HFFc6 (cell line): ENCODE measurements around the gene SHC2. TPM values are rescaled to one million over a fixed set of nuclear protein-coding genes. Genes with fewer than 3 reads are reported as not detected.

Experiments used
- DNase-seq: peaks from one replicate; pipeline ENCODE4 v3.0.0-alpha.2; 2018
- H3K27ac Mint-ChIP-seq: 2 replicates; pipeline ENCODE4 v1.8.0; 2020; ENCODE audit warnings: mild to moderate bottlenecking, mixed read lengths
- H3K27me3 Mint-ChIP-seq: 2 replicates; pipeline ENCODE4 v1.8.0; 2021; ENCODE audit warnings: mild to moderate bottlenecking, moderate library complexity, mixed read lengths; ENCODE audit not compliant: insufficient read depth
- H3K36me3 Mint-ChIP-seq: 2 replicates; pipeline ENCODE4 v1.8.0; 2021; ENCODE audit warnings: low read depth, mixed read lengths
- H3K4me1 Mint-ChIP-seq: 2 replicates; pipeline ENCODE4 v1.8.0; 2020; ENCODE audit warnings: low read depth, mixed read lengths
- H3K4me3 Mint-ChIP-seq: 2 replicates; pipeline ENCODE4 v1.8.0; 2020; ENCODE audit warnings: mild to moderate bottlenecking, moderate library complexity, mixed read lengths
- H3K9me3 Mint-ChIP-seq: 2 replicates; pipeline ENCODE4 v1.8.0; 2020; ENCODE audit warnings: mild to moderate bottlenecking, mixed read lengths
- total RNA-seq, 6 experiments: library from RNA; stranded (reverse); fragmentation: NEBNext Ultra II Directional; extraction: Animal tissue kit (Norgen Biotek cat#: 25700); gene quantifications; 2 replicates in 1 of 6; 3 replicates in 5 of 6; pipeline ENCODE4 v1.2.3, GENCODE V29; 2021
- TF ChIP-seq, protein P1 (sequence below): fragments of 200-600 bp; sonication (generic); IDR thresholded peaks from 2 replicates; pipeline ENCODE4 v1.5.0; 2021; ENCODE audit warnings: antibody characterized with exemption, mild to moderate bottlenecking

SHC2 gene
- total RNA-seq, 6 experiments from 2014 or later: not detected

DNA sequence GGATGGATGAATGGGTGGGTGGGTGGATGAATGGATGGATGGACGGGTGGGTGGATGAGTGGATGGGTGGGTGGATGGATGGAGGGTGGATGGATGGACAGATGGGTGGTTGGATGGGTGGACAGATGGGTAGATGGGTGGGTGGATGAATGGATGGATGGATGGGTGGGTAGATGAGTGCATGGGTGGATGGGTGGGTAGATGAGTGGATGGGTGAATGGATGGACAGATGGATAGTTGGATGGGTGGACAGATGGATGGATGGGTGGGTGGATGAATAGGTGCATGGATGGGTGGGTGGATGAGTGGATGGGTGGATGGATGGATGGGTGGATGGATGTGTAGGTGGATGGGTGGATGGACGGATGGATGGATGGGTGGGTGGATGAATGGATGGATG, 17.8 kb downstream of the SHC2 start:
- Mint-ChIP-seq H3K9me3 (peaks cover 21% of the 10 kb centered on the region), H3K4me3 (no peak overlapping the region), H3K36me3 (no peaks in the 10 kb centered on the region), H3K27me3 (peaks cover 2% of the 10 kb centered on the region; the same call in 1 of the 2 replicates), H3K4me1 (no peaks in the 10 kb centered on the region), H3K27ac (no peak overlapping the region)
- DNase-seq: no peak
- TF ChIP-seq, protein P1, sequence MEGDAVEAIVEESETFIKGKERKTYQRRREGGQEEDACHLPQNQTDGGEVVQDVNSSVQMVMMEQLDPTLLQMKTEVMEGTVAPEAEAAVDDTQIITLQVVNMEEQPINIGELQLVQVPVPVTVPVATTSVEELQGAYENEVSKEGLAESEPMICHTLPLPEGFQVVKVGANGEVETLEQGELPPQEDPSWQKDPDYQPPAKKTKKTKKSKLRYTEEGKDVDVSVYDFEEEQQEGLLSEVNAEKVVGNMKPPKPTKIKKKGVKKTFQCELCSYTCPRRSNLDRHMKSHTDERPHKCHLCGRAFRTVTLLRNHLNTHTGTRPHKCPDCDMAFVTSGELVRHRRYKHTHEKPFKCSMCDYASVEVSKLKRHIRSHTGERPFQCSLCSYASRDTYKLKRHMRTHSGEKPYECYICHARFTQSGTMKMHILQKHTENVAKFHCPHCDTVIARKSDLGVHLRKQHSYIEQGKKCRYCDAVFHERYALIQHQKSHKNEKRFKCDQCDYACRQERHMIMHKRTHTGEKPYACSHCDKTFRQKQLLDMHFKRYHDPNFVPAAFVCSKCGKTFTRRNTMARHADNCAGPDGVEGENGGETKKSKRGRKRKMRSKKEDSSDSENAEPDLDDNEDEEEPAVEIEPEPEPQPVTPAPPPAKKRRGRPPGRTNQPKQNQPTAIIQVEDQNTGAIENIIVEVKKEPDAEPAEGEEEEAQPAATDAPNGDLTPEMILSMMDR: no peak

DNA sequence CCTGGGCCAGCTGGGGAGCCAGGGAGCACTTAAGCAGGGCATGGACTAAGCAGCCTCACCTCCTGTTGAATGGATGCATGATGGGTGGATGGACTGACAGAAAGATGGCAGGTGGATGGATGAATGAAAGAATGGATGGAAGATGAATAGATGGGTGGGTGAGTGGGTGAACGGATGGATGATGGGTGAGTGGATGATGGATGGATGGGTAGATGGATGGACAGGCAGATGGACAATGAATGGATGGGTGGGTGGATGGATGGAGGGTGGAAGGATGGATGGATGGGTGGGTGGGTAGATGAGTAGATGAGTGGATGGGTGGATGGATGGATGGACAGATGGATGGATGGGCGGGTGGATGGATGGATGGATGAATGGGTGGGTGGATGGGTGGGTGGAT, 18.7 kb downstream of the SHC2 start:
- DNase-seq: no peak
- H3K27me3 Mint-ChIP-seq: peaks cover 2% of the 10 kb centered on the region; the same call in 1 of the 2 replicates
- TF ChIP-seq, protein P1: no peak
- H3K4me3 Mint-ChIP-seq: no peak overlapping the region
- H3K36me3 Mint-ChIP-seq: no peaks in the 10 kb centered on the region
- no peaks in the 10 kb centered on the region for H3K4me1 Mint-ChIP-seq
- no peak overlapping the region for H3K27ac Mint-ChIP-seq
- H3K9me3 Mint-ChIP-seq: peaks cover 24% of the 10 kb centered on the region

DNA sequence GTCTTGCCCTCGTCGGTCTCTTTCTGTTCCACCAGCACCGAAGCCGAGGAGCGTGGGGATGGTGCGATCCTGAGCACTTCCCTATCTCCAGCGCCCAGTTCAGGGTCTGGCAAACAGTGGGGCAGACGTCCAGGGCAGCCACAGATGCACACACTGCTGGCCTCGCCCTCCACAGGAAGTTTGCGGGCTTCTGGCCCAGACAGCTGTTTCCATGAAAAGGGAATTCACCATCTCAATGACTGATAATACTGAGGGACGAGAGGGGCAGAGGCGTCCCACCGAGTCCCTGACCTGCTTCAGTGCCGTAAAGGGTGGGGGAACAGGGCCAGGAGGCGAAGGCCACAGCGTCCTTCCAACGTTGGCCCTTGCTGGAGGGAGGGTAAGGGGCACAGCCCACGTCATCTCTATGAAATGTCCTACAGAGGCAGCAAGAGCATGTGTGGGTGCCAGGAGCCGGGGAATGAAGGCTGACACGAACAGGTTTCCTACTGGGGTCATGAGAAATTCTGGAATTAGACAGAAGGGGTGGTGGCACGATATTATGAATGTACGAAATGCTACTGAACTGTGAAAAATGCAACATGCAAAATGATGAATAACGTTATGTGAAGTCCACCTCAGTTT, 19.5 kb downstream of the SHC2 start:
- TF ChIP-seq, protein P1: no peak
- no peaks in the 10 kb centered on the region for H3K36me3 Mint-ChIP-seq
- no peaks in the 10 kb centered on the region for H3K4me1 Mint-ChIP-seq
- H3K9me3 Mint-ChIP-seq: peaks cover 28% of the 10 kb centered on the region
- H3K27ac Mint-ChIP-seq: no peak overlapping the region
- DNase-seq: no peak
- H3K27me3 Mint-ChIP-seq: peaks cover 2% of the 10 kb centered on the region; the same call in 1 of the 2 replicates
- no peak overlapping the region for H3K4me3 Mint-ChIP-seq

DNA sequence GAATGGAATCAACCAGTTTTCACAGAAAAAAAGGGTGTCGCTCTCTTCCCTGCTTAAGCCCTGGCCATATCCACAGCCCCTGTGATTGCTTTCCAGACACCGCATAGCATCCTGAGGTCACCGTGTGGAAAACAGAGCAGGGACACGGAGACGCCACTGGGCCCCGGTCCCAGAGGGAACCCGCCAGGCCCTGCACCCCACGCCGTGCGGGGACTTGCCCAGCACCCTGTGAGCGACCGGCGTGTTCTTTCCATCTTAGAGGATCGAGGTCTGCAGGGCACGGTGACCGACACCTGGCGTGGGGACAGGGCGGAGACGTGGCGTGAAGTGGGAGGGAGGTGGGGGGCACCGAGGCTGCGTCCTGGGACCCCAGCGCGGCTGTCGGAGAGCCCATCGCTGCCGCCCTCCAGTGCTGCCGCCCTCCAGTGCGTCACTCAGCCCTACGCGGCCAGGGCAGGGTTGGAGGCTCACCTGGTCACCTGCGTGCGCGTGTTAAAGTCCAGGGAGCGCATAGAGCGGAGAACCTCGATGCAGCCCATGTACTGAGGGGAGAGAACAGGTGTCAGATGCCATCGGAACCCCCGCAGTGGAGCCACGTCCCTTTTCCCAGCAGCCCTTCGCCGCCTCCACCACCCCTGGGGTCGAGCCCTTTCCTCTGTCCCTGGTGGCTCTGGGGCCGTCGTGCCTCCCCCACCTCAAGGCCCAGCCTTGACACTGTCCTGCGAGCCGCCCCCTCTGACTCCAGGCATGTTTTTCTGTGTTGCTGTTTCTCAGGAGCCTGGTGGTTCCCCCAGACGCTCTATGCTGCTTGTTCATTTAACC, 20.2 kb downstream of the SHC2 start:
- peaks cover 28% of the 10 kb centered on the region for H3K9me3 Mint-ChIP-seq
- no peak overlapping the region for H3K4me3 Mint-ChIP-seq
- TF ChIP-seq, protein P1: no peak

DNA sequence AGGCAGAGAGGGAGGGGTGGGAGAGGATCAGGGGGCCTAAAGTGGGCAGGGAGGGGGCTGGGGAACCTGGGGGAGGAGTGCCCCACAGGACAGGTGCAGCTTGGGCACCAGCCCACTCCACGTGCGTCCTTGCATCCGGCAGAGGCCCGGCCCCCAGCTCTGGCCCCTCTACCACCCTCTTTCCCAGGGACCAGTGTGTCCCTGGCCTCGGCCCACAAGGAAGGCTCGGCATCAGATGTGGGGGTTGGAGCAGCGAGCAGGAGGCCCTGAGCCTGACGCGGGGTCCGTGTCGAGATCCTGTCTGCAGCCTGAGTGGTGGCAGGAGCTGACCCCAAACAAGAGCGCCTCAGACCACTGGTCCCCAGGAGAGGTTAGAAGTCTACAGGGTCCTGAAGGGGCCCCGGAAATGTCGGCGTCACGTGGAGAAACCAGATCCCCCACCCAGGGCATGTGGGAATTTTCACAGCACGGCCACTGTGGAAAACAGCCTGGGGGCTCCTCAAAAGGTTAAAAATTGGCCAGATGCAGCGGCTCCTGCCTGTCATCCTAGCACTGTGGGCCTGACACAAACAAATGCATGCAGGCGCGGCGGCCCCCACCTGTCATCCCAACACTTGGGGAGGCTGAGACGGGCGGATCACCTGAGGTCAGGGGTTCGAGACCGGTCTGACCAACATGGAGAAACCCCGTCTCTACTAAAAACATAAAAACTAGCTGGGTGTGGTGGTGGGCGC, 21.5 kb downstream of the SHC2 start:
- Mint-ChIP-seq H3K27ac (no peak overlapping the region), H3K4me3 (no peak overlapping the region)

More for the DNA sequence above, 20.2 kb downstream of the SHC2 start:
- no peak for DNase-seq
- H3K27me3 Mint-ChIP-seq: peaks cover 2% of the 10 kb centered on the region; the same call in 1 of the 2 replicates
- H3K4me1 Mint-ChIP-seq: no peaks in the 10 kb centered on the region
- H3K36me3 Mint-ChIP-seq: no peaks in the 10 kb centered on the region
- H3K27ac Mint-ChIP-seq: no peak overlapping the region

More for the DNA sequence above, 21.5 kb downstream of the SHC2 start:
- Mint-ChIP-seq H3K9me3 (peaks cover 24% of the 10 kb centered on the region), H3K36me3 (no peaks in the 10 kb centered on the region), H3K27me3 (peaks cover 2% of the 10 kb centered on the region; the same call in 1 of the 2 replicates), H3K4me1 (no peaks in the 10 kb centered on the region)
- no peak for DNase-seq
- TF ChIP-seq, protein P1: no peak
